Sigmoid colon (tissue), 4 donors: ENCODE results near the gene MVB12B.

Experiments
- EP300 ChIP-seq, 4 donors: sonication (generic); formaldehyde crosslinking; IDR thresholded peaks; one replicate each; pipeline ENCODE4 v1.6.1; 2017; ENCODE audit warnings: antibody characterized with exemption in 4 of 4
- POLR2A ChIP-seq, 2 donors: fragments of 450-650 bp; IDR thresholded peaks; one replicate each; pipeline ENCODE4 v1.6.1; 2016; ENCODE audit warnings: antibody characterized with exemption in 2 of 2, mild to moderate bottlenecking in 2 of 2, moderate library complexity in 2 of 2
- TF ChIP-seq, protein P1 (sequence below), 4 experiments: fragments of 450-650 bp in 3 of 4; fragments of 200-600 bp in 1 of 4; IDR thresholded peaks; one replicate each; pipeline ENCODE4 v1.5.1; 2016 to 2019; ENCODE audit warnings: antibody characterized with exemption in 4 of 4, mild to moderate bottlenecking in 3 of 4, moderate library complexity in 2 of 4

GRCh38 chr9:126543490-126543889, 216.9 kb downstream of the MVB12B start:
- TF ChIP-seq, protein P1, sequence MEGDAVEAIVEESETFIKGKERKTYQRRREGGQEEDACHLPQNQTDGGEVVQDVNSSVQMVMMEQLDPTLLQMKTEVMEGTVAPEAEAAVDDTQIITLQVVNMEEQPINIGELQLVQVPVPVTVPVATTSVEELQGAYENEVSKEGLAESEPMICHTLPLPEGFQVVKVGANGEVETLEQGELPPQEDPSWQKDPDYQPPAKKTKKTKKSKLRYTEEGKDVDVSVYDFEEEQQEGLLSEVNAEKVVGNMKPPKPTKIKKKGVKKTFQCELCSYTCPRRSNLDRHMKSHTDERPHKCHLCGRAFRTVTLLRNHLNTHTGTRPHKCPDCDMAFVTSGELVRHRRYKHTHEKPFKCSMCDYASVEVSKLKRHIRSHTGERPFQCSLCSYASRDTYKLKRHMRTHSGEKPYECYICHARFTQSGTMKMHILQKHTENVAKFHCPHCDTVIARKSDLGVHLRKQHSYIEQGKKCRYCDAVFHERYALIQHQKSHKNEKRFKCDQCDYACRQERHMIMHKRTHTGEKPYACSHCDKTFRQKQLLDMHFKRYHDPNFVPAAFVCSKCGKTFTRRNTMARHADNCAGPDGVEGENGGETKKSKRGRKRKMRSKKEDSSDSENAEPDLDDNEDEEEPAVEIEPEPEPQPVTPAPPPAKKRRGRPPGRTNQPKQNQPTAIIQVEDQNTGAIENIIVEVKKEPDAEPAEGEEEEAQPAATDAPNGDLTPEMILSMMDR (IDR thresholded peaks at IDR 0.05) = no peak
- TF ChIP-seq POLR2A (IDR thresholded peaks at IDR 0.05) (no peak), EP300 (IDR thresholded peaks at IDR 0.05) (no peak)
